WTC11 (cell line): ENCODE measurements around the gene G3BP2. TPM values are rescaled to one million over a fixed set of nuclear protein-coding genes. Genes with fewer than 3 reads are reported as not detected.

ENCODE experiments used
- ATAC-seq: fragments of 200-7000 bp; cut with Tn5 transposase; 2 replicates; pipeline ENCODE4 v1.10.0; 2021; ENCODE audit warnings: mild to moderate bottlenecking, moderate library complexity
- CTCF ChIA-PET: fragments of 300-600 bp; sonication (Branson Sonifier 250); formaldehyde crosslinking; loops from one replicate; lab custom pipeline; 2021; ENCODE audit warnings: antibody characterized with exemption; lab: Charles Lee
- POLR2A ChIA-PET: fragments of 350-600 bp; sonication (Branson Sonifier 250); formaldehyde crosslinking; loops from one replicate; lab custom pipeline; 2021; ENCODE audit warnings: antibody characterized with exemption; lab: Charles Lee
- DNase-seq: peaks from one replicate; pipeline ENCODE4 v3.0.0; 2021; ENCODE audit warnings: low spot score
- H3K27ac Mint-ChIP-seq: 2 replicates; pipeline ENCODE4 v1.8.0; 2021; ENCODE audit warnings: mixed read lengths
- H3K27me3 Mint-ChIP-seq: 2 replicates; pipeline ENCODE4 v1.8.0; 2021; ENCODE audit warnings: low read depth, mild to moderate bottlenecking, moderate library complexity, mixed read lengths
- H3K36me3 Mint-ChIP-seq: 2 replicates; pipeline ENCODE4 v1.8.0; 2021; ENCODE audit warnings: mixed read lengths
- H3K4me1 Mint-ChIP-seq: 2 replicates; pipeline ENCODE4 v1.8.0; 2022; ENCODE audit warnings: mixed read lengths
- H3K4me3 Mint-ChIP-seq: 2 replicates; pipeline ENCODE4 v1.8.0; 2021; ENCODE audit warnings: mild to moderate bottlenecking, moderate library complexity, mixed read lengths
- H3K9me3 Mint-ChIP-seq: 2 replicates; pipeline ENCODE4 v1.8.0; 2021; ENCODE audit warnings: mixed read lengths
- CREM ChIP-seq: sonication (generic); formaldehyde crosslinking; IDR thresholded peaks from 2 replicates; pipeline ENCODE4 v1.8.1; 2022; ENCODE audit warnings: mild to moderate bottlenecking, missing genetic modification reagents, moderate library complexity
- CTCF ChIP-seq: fragments of 200-600 bp; IDR thresholded peaks from 2 replicates; pipeline ENCODE4 v1.8.0; 2022; ENCODE audit warnings: antibody characterized with exemption
- ELF4 ChIP-seq: sonication (generic); formaldehyde crosslinking; IDR thresholded peaks from 2 replicates; pipeline ENCODE4 v1.8.1; 2022; ENCODE audit warnings: low read depth, mild to moderate bottlenecking, moderate library complexity, missing genetic modification reagents
- FOXJ3 ChIP-seq: sonication (generic); formaldehyde crosslinking; IDR thresholded peaks from 2 replicates; pipeline ENCODE4 v1.9.0; 2021; ENCODE audit warnings: missing genetic modification reagents, mild to moderate bottlenecking, borderline replicate concordance
- FOXP4 ChIP-seq: sonication (generic); formaldehyde crosslinking; IDR thresholded peaks from 2 replicates; pipeline ENCODE4 v1.8.0; 2022; ENCODE audit warnings: mild to moderate bottlenecking, missing genetic modification reagents
- JUN ChIP-seq: sonication (generic); formaldehyde crosslinking; IDR thresholded peaks from 2 replicates; pipeline ENCODE4 v1.8.0; 2023; ENCODE audit warnings: mild to moderate bottlenecking, missing genetic modification reagents
- MLX ChIP-seq: sonication (generic); formaldehyde crosslinking; IDR thresholded peaks from 2 replicates; pipeline ENCODE4 v1.8.1; 2023; ENCODE audit warnings: mild to moderate bottlenecking, missing genetic modification reagents, moderate library complexity
- MXD4 ChIP-seq: fragments of 250-450 bp; sonication (Bioruptor Pico); IDR thresholded peaks from 2 replicates; pipeline ENCODE4 v1.8.0; 2021; ENCODE audit warnings: mild to moderate bottlenecking, moderate library complexity, borderline replicate concordance
- NR3C1 ChIP-seq: sonication (generic); formaldehyde crosslinking; conservative IDR thresholded peaks from 2 replicates; pipeline ENCODE4 v1.8.1; 2023; ENCODE audit warnings: low read depth, mild to moderate bottlenecking, missing genetic modification reagents
- PRDM15 ChIP-seq: sonication (generic); formaldehyde crosslinking; IDR thresholded peaks from 2 replicates; pipeline ENCODE4 v1.8.0; 2022; ENCODE audit warnings: missing genetic modification reagents
- RORB ChIP-seq: fragments of 250-450 bp; sonication (Bioruptor Pico); IDR thresholded peaks from 2 replicates; pipeline ENCODE4 v1.9.0; 2021; ENCODE audit warnings: mild to moderate bottlenecking
- TEAD4 ChIP-seq: sonication (generic); formaldehyde crosslinking; IDR thresholded peaks from 2 replicates; pipeline ENCODE4 v1.8.0; 2022; ENCODE audit warnings: mild to moderate bottlenecking, missing genetic modification reagents
- total RNA-seq: library from RNA; stranded (reverse); gene quantifications from 3 replicates; pipeline ENCODE4 v1.2.3, GENCODE V29; 2021
- TF ChIP-seq, protein P1 (sequence below): sonication (generic); formaldehyde crosslinking; IDR thresholded peaks from 2 replicates; pipeline ENCODE4 v1.8.0; 2023; ENCODE audit warnings: missing genetic modification reagents
- TF ChIP-seq, protein P2 (sequence below): sonication (generic); formaldehyde crosslinking; IDR thresholded peaks from 2 replicates; pipeline ENCODE4 v1.8.0; 2022; ENCODE audit warnings: mild to moderate bottlenecking, missing genetic modification reagents
- TF ChIP-seq, protein P3 (sequence below): sonication (generic); formaldehyde crosslinking; IDR thresholded peaks from 2 replicates; pipeline ENCODE4 v1.8.1; 2022; ENCODE audit warnings: low read depth, mild to moderate bottlenecking, moderate library complexity, missing genetic modification reagents, borderline replicate concordance
- TF ChIP-seq, protein P4 (sequence below): sonication (generic); formaldehyde crosslinking; IDR thresholded peaks from 2 replicates; pipeline ENCODE4 v1.8.1; 2022; ENCODE audit warnings: missing genetic modification reagents, borderline replicate concordance
- TF ChIP-seq, protein P5 (sequence below): sonication (generic); formaldehyde crosslinking; conservative IDR thresholded peaks from 2 replicates; pipeline ENCODE4 v1.8.1; 2022; ENCODE audit warnings: mild to moderate bottlenecking, missing genetic modification reagents

Gene G3BP2
- total RNA-seq, 1 experiment from 2014 or later = 284 TPM

- no peak for TF ChIP-seq PRDM15
- no peak for TF ChIP-seq CTCF
- no peak for TF ChIP-seq FOXJ3 (CRISPR knock-in tag)
- no peak for TF ChIP-seq ELF4
- TF ChIP-seq TEAD4 (CRISPR knock-in tag) = no peak
- no peak for TF ChIP-seq FOXP4 (CRISPR knock-in tag)
Measured at GRCh38 chr4:75714704-75715103, 41.5 kb upstream of the G3BP2 start (continued).

- POLR2A ChIA-PET = no interaction called here
Measured at GRCh38 chr4:75714011-75714410, 40.8 kb upstream of the G3BP2 start.

More at GRCh38 chr4:75714011-75714410, 40.8 kb upstream of the G3BP2 start:
- ATAC-seq (no peak), DNase-seq (no peak)
- peak overlapping the region; percentile 36; the same call in 1 of the 2 replicates for H3K27ac Mint-ChIP-seq
- no peaks in the 10 kb centered on the region for H3K27me3 Mint-ChIP-seq
- TF ChIP-seq, protein P1, sequence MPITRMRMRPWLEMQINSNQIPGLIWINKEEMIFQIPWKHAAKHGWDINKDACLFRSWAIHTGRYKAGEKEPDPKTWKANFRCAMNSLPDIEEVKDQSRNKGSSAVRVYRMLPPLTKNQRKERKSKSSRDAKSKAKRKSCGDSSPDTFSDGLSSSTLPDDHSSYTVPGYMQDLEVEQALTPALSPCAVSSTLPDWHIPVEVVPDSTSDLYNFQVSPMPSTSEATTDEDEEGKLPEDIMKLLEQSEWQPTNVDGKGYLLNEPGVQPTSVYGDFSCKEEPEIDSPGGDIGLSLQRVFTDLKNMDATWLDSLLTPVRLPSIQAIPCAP (CRISPR knock-in tag) = no peak
- TF ChIP-seq JUN (CRISPR knock-in tag) (no peak), CREM (no peak), RORB (CRISPR knock-in tag) (no peak), MLX (CRISPR knock-in tag) (no peak), MXD4 (no peak), NR3C1 (no peak), FOXP4 (CRISPR knock-in tag) (no peak)
- TF ChIP-seq, protein P2, sequence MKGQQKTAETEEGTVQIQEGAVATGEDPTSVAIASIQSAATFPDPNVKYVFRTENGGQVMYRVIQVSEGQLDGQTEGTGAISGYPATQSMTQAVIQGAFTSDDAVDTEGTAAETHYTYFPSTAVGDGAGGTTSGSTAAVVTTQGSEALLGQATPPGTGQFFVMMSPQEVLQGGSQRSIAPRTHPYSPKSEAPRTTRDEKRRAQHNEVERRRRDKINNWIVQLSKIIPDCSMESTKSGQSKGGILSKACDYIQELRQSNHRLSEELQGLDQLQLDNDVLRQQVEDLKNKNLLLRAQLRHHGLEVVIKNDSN = no peak
- TF ChIP-seq, protein P3, sequence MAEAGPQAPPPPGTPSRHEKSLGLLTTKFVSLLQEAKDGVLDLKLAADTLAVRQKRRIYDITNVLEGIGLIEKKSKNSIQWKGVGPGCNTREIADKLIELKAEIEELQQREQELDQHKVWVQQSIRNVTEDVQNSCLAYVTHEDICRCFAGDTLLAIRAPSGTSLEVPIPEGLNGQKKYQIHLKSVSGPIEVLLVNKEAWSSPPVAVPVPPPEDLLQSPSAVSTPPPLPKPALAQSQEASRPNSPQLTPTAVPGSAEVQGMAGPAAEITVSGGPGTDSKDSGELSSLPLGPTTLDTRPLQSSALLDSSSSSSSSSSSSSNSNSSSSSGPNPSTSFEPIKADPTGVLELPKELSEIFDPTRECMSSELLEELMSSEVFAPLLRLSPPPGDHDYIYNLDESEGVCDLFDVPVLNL = no peak
- TF ChIP-seq, protein P4, sequence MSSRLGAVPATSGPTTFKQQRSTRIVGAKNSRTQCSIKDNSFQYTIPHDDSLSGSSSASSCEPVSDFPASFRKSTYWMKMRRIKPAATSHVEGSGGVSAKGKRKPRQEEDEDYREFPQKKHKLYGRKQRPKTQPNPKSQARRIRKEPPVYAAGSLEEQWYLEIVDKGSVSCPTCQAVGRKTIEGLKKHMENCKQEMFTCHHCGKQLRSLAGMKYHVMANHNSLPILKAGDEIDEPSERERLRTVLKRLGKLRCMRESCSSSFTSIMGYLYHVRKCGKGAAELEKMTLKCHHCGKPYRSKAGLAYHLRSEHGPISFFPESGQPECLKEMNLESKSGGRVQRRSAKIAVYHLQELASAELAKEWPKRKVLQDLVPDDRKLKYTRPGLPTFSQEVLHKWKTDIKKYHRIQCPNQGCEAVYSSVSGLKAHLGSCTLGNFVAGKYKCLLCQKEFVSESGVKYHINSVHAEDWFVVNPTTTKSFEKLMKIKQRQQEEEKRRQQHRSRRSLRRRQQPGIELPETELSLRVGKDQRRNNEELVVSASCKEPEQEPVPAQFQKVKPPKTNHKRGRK (CRISPR knock-in tag) = no peak
- TF ChIP-seq, protein P5, sequence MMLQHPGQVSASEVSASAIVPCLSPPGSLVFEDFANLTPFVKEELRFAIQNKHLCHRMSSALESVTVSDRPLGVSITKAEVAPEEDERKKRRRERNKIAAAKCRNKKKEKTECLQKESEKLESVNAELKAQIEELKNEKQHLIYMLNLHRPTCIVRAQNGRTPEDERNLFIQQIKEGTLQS = no peak
- CTCF ChIA-PET = no interaction called here
- peaks cover 29% of the 10 kb centered on the region for H3K4me1 Mint-ChIP-seq
- H3K9me3 Mint-ChIP-seq = no peaks in the 10 kb centered on the region
- H3K4me3 Mint-ChIP-seq = no peak overlapping the region
- H3K36me3 Mint-ChIP-seq = peaks cover 18% of the 10 kb centered on the region
